SK-N-SH (cell line): ENCODE results near the gene LCA5.

Experiments used
- EP300 ChIP-seq, 2 experiments: IDR thresholded peaks; 2 replicates each; pipeline versions ENCODE4 v1.4.0 to v1.6.1; 2012; ENCODE audit warnings: borderline replicate concordance in 1 of 2, low read depth in 1 of 2, low read length in 1 of 2
- JUND ChIP-seq: IDR thresholded peaks from 2 replicates; pipeline ENCODE4 v1.4.0; 2012
- POLR2AphosphoS5 ChIP-seq: IDR thresholded peaks from 2 replicates; pipeline ENCODE4 v1.6.1; 2012; ENCODE audit warnings: low read depth, low read length
- RAD21 ChIP-seq: IDR thresholded peaks from 2 replicates; pipeline ENCODE4 v1.6.1; 2012; ENCODE audit warnings: mild to moderate bottlenecking, low read length
- RCOR1 ChIP-seq: fragments of 150-350 bp; IDR thresholded peaks from 2 replicates; pipeline ENCODE4 v1.6.1; 2017; ENCODE audit warnings: antibody characterized with exemption, low read length
- YY1 ChIP-seq: IDR thresholded peaks from 2 replicates; pipeline ENCODE4 v1.4.0; 2012; ENCODE audit warnings: low read depth, mild to moderate bottlenecking
- TF ChIP-seq, protein P1 (sequence below): fragments of 200-600 bp; sonication (generic); IDR thresholded peaks from 2 replicates; pipeline ENCODE4 v1.6.1; 2017; ENCODE audit warnings: antibody characterized with exemption, mild to moderate bottlenecking, moderate library complexity
- TF ChIP-seq, protein P2 (sequence below): fragments of 150-350 bp; IDR thresholded peaks from 2 replicates; pipeline ENCODE4 v1.6.1; 2017; ENCODE audit warnings: antibody characterized with exemption, low read length, low read depth, borderline replicate concordance
- TF ChIP-seq, protein P3 (sequence below): IDR thresholded peaks from 2 replicates; pipeline ENCODE4 v1.6.1; 2012; ENCODE audit warnings: mild to moderate bottlenecking, low read depth, low read length, moderate library complexity
- TF ChIP-seq, protein P4 (sequence below): IDR thresholded peaks from 2 replicates; pipeline ENCODE4 v1.4.0; 2012; ENCODE audit warnings: low read depth

DNA sequence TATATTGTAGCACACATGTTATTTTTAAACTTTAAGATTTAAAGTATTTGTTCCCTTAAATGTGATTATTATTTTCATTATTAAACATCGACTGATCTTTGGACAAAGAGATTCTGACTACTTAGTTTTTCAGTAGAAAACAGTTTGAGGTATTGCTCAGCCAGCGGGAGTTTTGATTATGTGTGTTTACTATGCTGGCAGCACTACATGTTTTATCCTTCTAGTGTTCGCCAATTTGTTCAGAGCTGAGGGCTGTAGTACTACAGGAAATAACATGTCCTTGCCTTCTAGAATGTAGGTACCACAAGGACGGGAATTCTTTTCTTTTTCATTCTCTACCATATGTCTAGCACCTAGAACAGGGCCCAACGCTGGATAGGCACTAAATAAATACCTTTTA, 11.1 kb upstream of the LCA5 start:
- TF ChIP-seq, protein P1, sequence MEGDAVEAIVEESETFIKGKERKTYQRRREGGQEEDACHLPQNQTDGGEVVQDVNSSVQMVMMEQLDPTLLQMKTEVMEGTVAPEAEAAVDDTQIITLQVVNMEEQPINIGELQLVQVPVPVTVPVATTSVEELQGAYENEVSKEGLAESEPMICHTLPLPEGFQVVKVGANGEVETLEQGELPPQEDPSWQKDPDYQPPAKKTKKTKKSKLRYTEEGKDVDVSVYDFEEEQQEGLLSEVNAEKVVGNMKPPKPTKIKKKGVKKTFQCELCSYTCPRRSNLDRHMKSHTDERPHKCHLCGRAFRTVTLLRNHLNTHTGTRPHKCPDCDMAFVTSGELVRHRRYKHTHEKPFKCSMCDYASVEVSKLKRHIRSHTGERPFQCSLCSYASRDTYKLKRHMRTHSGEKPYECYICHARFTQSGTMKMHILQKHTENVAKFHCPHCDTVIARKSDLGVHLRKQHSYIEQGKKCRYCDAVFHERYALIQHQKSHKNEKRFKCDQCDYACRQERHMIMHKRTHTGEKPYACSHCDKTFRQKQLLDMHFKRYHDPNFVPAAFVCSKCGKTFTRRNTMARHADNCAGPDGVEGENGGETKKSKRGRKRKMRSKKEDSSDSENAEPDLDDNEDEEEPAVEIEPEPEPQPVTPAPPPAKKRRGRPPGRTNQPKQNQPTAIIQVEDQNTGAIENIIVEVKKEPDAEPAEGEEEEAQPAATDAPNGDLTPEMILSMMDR: no peak
- TF ChIP-seq, protein P2, sequence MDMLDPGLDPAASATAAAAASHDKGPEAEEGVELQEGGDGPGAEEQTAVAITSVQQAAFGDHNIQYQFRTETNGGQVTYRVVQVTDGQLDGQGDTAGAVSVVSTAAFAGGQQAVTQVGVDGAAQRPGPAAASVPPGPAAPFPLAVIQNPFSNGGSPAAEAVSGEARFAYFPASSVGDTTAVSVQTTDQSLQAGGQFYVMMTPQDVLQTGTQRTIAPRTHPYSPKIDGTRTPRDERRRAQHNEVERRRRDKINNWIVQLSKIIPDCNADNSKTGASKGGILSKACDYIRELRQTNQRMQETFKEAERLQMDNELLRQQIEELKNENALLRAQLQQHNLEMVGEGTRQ: no peak
- TF ChIP-seq YY1 (no peak), RAD21 (no peak), RCOR1 (no peak), POLR2AphosphoS5 (no peak), EP300 (IDR thresholded peaks at IDR 0.05; ENCODE audit: borderline replicate concordance in 1 of 2, low read depth in 1 of 2, low read length in 1 of 2) (no peak), JUND (no peak)
- TF ChIP-seq, protein P3, sequence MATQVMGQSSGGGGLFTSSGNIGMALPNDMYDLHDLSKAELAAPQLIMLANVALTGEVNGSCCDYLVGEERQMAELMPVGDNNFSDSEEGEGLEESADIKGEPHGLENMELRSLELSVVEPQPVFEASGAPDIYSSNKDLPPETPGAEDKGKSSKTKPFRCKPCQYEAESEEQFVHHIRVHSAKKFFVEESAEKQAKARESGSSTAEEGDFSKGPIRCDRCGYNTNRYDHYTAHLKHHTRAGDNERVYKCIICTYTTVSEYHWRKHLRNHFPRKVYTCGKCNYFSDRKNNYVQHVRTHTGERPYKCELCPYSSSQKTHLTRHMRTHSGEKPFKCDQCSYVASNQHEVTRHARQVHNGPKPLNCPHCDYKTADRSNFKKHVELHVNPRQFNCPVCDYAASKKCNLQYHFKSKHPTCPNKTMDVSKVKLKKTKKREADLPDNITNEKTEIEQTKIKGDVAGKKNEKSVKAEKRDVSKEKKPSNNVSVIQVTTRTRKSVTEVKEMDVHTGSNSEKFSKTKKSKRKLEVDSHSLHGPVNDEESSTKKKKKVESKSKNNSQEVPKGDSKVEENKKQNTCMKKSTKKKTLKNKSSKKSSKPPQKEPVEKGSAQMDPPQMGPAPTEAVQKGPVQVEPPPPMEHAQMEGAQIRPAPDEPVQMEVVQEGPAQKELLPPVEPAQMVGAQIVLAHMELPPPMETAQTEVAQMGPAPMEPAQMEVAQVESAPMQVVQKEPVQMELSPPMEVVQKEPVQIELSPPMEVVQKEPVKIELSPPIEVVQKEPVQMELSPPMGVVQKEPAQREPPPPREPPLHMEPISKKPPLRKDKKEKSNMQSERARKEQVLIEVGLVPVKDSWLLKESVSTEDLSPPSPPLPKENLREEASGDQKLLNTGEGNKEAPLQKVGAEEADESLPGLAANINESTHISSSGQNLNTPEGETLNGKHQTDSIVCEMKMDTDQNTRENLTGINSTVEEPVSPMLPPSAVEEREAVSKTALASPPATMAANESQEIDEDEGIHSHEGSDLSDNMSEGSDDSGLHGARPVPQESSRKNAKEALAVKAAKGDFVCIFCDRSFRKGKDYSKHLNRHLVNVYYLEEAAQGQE: no peak
- TF ChIP-seq, protein P4, sequence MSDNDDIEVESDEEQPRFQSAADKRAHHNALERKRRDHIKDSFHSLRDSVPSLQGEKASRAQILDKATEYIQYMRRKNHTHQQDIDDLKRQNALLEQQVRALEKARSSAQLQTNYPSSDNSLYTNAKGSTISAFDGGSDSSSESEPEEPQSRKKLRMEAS: no peak
